ENCODE results near the gene RALGPS1.

RALGPS1 gene

DNA sequence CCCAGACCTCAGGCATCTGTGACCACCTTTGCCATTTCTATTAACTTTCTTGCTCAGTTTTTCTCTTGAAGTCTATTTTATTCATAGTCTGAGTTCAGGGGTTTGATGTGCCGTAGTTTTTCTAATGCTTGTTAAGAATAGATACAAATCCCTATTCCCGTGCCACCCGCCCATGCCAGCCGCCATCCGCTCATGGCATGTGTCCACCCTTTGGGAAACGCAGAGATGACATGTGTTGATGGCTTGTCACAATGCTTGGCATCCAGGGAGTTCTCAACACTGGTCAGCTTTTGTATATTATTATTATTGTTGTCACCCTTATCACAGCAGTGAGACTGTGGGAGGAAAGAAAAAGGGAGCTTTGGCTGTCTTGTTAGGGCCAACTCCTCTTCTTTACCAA lies 225.2 kb downstream of the RALGPS1 start:
- DNase-seq: no peak

DNA sequence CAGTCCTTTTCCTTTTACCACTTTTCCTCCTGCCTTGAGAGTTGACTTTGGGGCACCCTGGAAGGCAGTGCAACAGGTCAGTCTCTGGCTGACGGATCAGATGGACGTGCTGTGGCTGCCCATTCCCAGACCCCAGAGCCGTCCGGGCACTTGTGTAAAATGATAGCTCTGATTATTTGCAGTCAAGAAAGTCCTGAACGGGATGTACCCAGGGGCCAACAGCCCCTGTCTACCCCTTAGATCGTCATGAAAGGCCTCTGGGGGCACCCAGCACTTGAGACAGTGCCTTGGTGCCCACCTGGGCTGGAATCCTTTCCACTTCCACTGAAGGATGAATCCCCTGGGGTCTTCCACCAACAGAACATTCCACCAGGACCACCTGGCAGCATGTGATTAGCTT lies 225.6 kb downstream of the RALGPS1 start:
- DNase-seq: no peak

DNA sequence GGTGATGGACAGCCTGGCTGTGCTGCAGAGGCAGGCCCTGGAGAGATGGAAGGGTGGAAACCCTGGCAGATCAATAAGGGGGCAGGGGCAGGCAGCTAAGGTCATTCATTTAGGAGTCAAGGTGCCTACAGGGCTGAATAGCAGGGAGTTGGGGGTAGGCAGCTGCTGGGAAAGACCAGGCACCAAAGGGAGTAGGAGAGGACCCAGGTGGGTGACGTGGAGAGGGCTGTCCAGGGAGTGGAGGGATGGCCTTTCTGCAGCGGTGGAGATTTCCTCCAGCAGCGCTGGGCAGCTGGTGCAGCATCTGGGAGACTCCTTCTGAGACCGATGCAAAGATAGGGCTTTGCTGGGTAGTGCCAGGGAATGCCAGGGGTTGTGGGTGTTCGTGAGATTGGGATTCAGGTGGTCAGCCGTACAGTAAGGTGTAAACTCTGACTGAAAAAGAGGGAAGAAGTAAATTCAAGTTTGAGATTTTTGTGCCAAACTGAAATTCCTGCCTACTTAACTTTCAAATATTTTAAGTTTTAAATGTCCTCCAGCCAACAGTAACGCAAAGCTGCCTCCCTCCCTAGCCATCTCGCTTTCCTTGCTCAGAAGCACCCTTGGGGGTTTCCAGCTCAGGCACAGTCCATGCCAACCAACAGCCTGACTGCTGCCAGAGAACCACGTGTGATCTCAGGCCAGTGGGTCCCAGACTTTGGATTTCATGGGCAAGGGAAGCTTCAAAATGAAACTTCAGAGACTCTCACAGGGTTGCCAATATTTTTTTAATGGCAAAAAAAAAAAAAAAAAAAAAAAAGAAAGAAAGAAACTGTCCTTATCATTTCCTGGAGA lies 226.5 kb downstream of the RALGPS1 start:
- no peak for DNase-seq

DNA sequence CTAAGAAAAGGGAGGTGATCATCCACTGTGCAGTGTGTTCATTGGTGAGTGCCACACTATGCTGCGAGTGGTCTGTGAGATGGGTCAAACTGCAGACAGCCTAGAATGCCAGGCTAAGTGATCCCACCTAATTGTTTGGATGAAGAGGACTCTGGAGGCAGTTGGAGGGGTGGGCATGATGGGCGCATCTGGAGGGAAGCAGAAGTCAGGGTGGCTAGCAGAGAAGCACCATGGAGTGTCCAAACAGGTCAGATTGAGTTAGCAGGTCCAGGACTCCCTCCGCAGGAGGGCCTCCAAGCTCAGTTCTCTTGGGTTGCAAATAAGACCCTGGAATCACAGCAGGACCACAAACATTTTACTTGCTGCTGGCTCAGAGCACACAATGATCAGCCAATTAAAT lies 227.7 kb downstream of the RALGPS1 start:
- DNase-seq: no peak

DNA sequence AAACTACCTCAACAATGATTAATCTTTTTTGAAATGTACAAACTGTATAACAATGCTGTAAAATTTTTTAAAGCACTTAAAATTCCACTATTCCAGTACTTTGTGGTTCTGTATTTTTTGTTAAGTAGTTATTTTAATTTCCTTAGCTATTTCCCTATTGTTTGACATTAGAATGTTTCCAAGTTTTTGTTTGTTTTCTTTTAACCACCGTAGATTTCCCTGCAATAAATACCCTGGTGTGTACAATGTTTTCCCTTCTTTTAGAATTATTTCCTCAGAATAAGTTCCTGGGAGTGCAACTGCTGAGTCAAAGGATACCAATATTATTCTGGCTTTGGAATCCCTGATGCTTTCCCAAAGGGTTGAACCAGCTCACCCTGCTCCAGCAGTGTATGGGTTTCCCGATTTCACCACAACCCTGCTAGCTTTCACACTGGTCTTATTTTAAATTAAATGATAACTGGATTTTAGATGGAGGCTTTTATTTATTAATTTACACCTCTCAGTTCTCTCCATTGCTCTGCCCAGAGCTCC lies 228.4 kb downstream of the RALGPS1 start:
- no peak for DNase-seq

DNA sequence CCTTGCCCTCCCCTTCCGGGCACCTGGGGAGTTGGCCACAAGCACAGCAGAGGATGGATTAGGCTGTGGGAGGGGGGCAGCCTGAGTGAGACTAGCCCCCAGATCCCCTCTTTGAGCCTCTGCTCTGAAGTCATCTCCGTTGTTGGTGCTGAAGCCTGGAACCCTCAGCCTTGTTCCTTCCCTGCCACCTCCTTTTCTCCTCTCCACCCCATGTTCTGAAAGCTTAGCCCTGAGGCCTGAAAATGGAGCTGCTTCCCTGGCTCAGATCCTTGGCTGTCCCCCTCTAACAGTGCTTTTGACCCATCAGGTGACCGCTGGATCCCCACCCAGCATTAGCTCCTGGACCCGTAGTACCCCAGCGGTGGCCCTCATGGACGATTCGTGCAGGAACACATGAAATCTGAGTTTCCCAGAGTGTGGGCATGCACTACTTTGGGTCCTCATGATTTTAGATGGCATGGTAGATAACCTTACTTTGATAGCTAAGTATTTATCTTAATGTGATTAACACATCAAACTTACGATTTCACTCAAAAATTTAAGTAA lies 229.4 kb downstream of the RALGPS1 start:
- DNase-seq: no peak

DNA sequence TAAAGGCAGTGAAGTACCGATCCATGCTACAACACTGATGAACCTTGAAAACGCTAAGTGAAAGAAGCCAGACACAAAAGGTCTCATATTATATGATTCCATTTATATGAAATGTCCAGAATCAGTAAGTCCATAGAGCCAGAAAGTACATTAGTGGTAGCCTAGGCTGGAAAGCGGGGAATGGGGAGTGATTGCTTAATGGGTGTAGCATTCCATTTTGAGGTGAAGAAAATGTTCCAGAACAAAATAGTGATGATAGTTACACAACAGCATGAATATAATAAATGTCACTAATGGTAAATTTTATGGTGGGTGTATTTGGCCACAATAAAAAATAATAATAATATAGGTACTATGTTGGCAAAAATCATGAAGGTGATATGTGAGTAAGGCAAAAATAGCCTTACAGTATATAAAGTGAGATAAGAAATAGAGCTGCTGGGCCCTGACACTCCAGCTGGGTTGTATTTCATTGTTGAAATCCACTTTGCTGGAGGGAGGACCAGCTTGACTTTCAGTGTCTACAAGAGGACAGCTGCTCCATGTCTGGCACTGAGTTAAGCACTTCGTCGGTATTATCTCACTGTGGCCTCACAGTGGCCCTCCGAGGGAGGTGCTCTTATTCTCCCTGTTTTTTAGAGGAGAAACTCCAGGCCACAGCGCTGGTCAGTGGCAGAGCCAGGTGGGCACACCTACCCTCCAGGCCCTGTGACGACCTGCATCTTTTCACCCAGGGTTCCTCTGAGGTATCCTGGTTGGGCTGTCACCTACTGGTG lies 230.3 kb downstream of the RALGPS1 start:
- no peak for DNase-seq

DNA sequence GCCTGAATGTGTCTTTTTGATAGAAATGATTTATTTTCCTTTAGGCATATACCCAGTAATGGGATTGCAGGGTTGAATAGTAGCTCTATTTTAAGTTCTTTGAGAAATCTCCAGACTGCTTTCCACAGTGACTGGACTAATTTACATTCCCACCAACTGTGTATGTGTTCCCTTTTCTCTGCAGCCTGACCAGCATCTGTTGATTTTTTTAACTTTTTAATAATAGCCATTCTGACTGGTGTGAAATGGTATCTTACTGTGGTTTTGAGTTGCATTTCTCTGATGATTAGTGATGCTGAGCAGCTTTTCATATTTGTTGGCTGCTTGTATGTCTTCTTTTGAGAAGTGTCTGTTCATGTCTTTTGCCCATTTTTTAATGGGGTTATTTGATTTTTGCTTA lies 232.3 kb downstream of the RALGPS1 start:
- peak; percentile 38 for DNase-seq

DNA sequence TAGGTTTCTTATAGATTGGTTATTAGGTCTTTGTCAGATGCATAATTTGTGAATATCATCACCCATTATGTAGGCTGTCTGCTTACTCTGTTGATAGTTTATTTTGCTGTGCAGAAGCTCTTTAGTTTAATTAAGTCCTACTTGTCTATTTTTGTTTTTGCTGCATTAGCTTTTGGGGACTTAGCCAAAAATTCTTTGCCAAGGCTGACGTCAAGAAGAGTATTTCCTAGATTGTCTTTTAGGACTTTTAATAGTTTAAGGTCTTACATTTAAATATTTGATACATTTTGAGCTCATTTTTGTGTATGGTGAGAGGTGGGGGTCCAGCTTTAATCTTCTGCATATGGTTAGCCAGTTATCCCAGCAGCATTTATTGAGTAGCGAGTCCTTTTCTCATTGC lies 232.7 kb downstream of the RALGPS1 start:
- DNase-seq: no peak

DNA sequence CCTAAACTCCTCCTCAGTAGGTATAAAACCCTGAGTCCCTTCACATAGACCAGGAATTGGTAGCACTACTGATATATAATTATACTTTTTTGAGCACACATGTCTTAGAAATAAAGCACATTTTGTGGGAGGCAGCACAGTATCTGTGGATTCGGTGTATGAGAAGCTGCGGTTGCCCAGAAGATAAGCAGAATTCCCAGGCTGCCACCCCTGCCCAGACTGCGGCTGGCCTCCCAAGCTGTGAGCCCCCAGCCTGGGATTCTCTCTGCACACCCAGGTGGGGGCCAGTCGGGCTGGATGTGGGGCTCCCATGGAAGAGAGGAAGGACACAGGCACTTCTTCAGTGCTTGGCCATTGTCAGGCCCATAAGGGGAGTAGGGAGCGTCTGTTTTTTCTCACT lies 233.4 kb downstream of the RALGPS1 start:
- DNase-seq: no peak

DNA sequence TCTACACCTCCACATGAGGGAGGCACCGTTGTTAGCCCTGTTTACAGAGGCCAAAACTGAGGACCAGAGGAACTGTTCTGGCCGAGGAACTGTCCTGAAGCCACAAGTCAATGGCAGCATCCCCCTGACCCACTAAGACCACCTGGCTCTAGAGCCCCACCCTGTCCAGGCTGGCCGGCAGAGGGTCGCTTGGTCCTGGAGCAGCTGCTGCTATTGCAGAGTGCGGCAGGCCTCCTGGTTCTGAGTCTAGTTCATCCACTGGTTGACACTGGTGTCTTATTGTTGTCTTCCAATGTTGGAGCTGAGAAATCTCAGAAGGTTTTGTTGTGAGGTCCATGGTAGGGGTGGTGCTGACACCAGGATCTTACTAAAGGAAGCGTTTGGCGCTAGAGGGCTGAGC lies 234.4 kb downstream of the RALGPS1 start:
- DNase-seq: no peak

DNA sequence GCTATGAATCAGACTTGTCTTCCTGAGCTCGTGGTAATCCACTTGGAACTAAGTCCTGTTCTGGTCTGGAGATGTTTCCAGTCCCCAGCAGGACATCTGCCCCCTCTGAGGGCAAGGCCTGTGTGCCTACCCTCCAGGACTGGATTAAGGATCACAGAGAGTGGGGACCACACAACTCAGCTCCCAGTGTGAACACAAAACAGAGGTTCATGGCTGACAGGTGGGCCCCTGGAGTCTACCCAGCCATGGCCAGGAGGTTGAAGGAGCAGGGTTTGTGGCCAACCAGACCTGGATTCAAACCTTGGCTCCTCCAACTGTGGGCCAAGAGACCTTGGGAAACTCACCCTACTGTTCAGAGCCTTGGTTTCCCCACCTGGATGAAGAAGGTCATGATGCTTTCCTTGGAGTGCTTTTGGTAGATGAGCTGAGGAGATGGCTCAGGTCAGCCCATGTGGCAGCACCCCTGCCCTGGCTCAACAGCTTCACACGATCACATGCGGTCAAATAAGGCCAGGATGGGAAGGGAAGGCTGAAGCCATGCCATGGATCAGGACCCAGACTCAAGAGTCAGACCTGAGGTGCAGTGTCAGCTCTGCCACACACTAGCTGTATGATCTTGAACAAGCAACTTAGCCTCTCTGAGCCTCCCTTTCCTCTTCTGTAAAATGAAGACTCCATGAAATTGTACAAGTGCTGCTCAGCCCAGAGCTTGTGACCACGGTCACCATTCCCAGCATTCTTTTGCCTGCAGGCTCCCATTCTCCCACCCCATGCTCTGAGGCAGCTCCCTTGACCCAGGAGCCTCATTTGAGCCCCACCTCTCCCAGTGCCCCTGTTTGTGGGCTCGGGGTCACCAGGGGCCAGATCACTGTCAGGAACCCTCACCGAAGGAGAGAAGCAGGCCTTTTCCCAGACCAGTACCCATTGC lies 235.1 kb downstream of the RALGPS1 start:
- no peak for DNase-seq

DNA sequence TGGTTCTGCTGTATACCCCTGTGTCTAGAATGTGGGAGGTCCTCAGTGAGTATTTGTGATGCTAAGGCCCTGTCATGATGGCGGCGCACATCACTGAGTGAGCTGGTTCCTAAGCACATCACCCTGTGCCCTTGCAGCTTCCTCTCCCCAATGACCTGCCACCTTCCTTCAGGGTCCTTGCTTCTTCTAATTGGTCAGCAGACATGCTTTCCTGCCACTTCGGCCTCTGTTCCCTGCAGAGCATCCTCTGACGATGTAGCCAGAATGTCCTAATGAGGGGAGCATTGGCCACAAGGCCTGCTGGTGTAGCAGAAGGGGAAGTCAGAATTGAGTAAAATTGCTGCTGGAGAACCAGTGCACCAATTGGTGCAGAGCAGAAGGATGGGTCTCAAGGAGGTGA lies 238.9 kb downstream of the RALGPS1 start:
- no peak for DNase-seq

DNA sequence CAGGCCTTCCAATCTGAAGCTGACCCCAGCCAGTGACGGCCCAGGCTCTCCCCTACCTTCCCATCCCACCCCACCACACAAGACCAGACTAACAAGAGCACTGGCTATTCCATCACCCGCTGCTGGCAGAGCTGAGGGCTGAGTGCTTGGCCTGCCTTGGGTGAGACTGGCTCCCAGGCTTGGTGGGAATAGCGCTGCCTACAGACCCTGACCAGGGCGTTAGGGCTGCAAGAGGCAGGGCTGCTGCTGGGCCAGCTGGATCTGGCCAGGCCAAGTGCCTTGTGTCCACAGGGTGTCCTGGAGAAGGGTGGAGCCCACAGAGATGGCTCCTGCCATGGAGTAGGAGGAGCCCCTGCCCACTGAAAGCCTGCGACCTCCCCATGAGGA lies 239.4 kb downstream of the RALGPS1 start:
- DNase-seq: no peak

DNA sequence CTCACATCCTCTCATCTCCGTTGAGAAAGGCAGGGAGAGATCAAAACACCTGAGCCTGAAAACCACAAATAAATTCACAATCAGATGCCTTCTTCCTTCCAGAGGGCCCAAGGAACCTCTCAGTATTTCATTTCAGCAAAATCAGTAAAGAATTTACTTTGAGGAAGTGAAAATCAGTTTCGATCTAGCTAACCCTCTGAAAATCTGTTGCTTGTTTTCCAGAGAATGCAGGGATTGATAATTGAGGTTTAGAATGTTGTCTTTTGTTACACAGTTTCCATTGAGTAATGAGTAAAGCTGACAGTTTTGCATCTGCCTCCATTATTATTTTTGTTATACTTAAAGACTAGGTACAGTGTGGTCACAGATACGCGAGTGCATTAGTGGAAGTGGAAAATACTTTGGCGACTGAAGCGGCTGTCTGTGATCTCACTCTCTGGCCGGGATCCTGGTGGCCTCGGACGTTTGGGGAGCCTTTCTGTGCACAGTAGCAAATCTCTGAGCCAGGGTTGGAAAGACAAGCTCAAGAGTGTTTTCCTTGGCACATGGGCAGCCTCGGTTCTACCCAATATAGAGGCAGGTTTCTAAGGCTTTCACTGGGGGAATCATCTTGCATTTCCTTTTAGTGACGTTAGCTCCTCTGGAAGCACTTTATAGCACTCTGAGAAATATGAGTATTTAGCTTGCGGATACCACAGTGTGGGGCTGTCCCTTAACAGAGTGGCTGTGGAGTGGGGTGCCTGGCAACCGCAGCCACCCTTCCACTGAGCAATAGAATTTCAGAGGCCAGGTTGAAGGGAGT lies 240.0 kb downstream of the RALGPS1 start:
- DNase-seq: peak; percentile 68

DNA sequence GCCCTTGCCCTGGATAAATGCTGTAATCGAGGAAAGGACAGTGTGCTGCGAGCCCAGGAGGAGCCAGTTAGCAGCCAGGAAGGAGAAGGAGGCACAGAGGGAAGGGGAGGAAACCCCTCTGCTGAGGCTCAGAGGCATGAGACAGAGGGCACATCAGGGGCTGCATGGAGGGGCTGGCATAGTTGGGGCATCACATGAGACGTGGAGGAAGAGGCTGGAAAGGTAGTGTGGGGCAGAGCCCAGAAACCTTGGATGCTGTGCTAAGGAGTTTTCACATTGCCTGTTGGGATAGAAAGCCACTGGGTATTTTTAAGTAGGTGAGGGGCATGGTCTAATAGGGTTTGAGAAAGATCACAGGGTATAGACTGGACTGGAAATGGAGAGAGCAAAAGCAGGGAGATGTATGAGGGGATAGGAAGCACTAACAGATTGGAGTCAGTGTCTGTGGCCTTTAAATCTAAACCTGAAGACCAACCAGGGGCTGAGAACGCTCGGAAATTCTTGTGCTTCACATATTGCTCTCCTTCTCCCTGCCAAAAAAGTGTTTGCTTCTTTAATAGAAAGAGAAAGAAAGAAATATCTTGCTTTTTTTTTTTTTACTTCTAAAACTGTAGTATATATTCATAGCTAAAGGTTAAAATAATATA lies 240.9 kb downstream of the RALGPS1 start:
- DNase-seq: no peak

DNA sequence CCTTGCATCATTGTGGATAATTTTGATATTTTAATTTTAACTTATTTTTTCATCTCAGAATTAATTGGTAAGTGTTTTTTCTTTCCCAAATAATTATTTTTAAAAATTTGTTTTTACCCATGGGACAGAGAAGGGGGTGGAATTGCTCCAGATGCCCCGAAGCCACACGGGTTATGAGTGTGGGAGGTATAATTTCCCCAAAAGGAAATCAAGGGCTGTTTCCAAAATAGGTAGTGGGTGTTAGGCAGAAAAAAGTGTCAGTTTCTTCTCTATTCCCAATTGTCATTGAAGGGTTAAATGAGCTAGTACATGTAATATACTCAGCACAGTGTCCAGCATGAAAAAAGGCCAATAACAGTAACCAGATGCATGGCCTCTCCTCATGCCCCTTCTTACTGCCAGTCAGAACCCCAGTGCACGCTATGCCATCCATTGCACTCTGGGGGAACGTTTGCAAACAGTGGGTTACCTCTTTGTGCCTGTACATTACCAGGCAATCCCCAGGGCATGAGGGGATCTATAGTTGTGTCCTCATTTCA lies 244.3 kb downstream of the RALGPS1 start:
- DNase-seq: no peak

DNA sequence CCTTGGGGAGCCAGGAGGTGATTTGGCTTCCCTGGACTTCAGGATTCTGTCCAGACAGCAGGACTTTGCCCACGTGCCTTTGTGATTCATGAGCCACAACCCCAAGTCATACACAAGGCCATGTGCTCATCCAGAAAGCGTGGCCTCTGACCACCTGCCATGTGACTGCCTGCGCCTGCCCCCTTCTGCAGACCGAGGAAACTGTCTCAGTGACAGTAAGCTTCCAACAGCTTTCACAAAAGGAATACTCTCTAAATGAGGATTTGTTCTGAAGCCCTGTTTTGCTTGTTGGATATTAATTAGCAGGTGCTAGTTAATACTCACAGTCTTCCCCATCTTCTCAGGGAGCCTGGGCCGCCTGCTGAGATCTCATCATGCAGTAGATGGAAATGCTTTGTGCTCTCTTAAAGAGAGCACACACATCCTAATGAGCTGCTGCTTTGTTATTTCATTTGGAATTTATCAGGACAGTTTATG lies 244.8 kb downstream of the RALGPS1 start:
- peak; percentile 84 for DNase-seq

DNA sequence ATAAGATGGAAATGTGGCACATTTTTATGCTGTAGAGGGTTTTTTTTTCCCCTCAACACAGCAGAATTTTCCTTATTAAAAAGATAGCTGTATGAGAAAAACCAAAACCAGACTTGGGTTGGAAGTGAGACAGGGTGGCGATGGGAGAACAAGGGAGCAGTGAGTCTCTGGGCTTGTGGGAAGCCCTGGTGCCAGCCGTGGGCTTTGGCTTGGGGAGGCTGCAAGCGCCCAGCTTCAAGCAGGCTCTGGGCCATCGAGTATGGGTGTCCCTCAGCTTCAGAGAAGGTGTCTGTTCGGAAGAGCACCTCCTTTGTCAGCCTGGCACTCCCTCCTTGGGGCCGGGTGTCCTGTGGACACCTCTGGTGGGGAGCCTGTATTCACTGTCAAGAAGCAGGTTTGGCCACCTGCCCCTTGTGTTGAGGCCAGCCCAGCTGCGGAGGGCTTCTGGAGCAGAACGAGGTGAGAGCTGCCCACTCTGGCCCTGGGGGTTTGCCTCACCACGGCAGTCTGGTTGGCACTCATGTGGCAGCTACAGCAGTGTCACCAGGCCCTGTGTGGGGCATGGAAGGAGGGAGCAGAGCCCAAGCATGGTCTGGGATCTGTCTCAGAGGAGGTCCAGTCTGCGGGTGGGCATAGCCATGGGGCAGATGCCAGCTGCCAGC lies 245.5 kb downstream of the RALGPS1 start:
- DNase-seq: no peak

DNA sequence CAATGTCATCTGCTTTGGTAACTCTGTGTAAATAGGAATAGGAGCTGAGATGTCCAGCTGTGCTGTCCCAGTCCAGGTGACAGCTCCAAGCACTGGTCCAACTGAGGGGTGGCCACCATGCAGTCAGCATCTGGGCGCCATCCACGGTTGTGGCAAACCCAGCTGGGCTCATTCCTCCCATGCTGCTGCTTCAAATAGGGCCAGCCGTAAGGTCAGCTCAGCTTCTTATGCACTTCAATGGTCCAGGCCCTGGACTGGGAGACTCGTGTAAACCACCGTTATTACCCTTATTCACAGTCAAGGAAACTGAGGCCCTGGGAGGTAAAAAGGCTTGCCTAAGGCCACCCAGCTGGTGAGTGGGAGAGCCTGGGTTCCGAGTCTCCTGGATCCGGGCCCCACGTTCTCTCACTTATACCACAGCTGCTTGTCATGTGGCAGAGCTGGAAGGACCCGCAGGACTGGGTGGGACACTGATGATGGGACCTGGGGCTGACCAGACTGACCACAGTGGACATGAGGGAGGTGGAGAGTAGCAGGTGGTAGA lies 246.6 kb downstream of the RALGPS1 start:
- no peak for DNase-seq

Measured in fibroblast of upper back skin (primary cell).